ENCODE results near the gene AUTS2. TPM values are rescaled to one million over a fixed set of nuclear protein-coding genes. Genes with fewer than 3 reads are reported as not detected.

AUTS2 gene
- total and polyA plus RNA-seq, 2 experiments from 2014 or later = 32.0 to 91.0 TPM

GRCh38 chr7:69823151-69823744, 225.0 kb downstream of the AUTS2 start:
- H3K79me2 ChIP-seq (replicated peaks; ENCODE audit: insufficient read depth) = no peaks in the 10 kb centered on the region
- no peaks in the 10 kb centered on the region; the same call in 2 of the 3 replicates for H3K36me3 Mint-ChIP-seq (ENCODE audit: low read depth)
- DNase-seq (ENCODE audit: low spot score) = no peak
- peaks cover 4% of the 10 kb centered on the region; the same call in 1 of the 2 replicates for H3K9me2 ChIP-seq (ENCODE audit: insufficient read depth)
- no peaks in the 10 kb centered on the region for H3F3A ChIP-seq (replicated peaks; ENCODE audit: low read depth)
- ATAC-seq = no peak
- peaks cover 34% of the 10 kb centered on the region for H3K4me1 ChIP-seq (ENCODE audit: insufficient read depth)
- no peaks in the 10 kb centered on the region for H4K20me1 ChIP-seq (replicated peaks; ENCODE audit: insufficient read depth)
- H3K36me3 ChIP-seq (ENCODE audit: insufficient read depth) = no peaks in the 10 kb centered on the region
- H3K27ac Mint-ChIP-seq = no peak overlapping the region
- no peak overlapping the region for H3K27ac ChIP-seq (ENCODE audit: low read depth)
- no peak overlapping the region for H3K4me2 ChIP-seq
- peaks cover 3% of the 10 kb centered on the region; the same call in 1 of the 3 replicates for H3K9me3 Mint-ChIP-seq
- H3K27me3 Mint-ChIP-seq (ENCODE audit: insufficient read depth, low read depth, poor library complexity) = peaks cover 3% of the 10 kb centered on the region
- 0 out of 2 replicates have a peak overlapping the region, but pooled peaks have one; percentile 18 for H2AFZ ChIP-seq
- no peak overlapping the region for H3K4me3 Mint-ChIP-seq
- H3K4me1 Mint-ChIP-seq = peaks cover 48% of the 10 kb centered on the region
- TF ChIP-seq JUNB (IDR thresholded peaks at IDR 0.05; ENCODE audit: unreplicated experiment) (no peak), EZH2 (IDR thresholded peaks at IDR 0.05; ENCODE audit: low read depth, unreplicated experiment) (no peak), ZNF114 (CRISPR knock-in tag; IDR thresholded peaks at IDR 0.05) (no peak), ETS1 (IDR thresholded peaks at IDR 0.05) (no peak), CREB1 (CRISPR knock-in tag; IDR thresholded peaks at IDR 0.05; ENCODE audit: low read depth) (no peak), POLR2AphosphoS5 (IDR thresholded peaks at IDR 0.05; ENCODE audit: low read depth) (no peak), ZNF331 (CRISPR knock-in tag; IDR thresholded peaks at IDR 0.05; ENCODE audit: low read depth) (no peak), ZNF462 (CRISPR knock-in tag; IDR thresholded peaks at IDR 0.05) (no peak), NANOG (IDR thresholded peaks at IDR 0.05; ENCODE audit: borderline replicate concordance) (no peak), STAT1 (IDR thresholded peaks at IDR 0.05; ENCODE audit: unreplicated experiment) (no peak), CTCF (conservative IDR thresholded peaks at IDR 0.05; ENCODE audit: low read depth in 2 of 2) (no peak)
- no peaks in the 10 kb centered on the region for H3K27me3 ChIP-seq (ENCODE audit: insufficient read depth)
- no peak overlapping the region for H3K4me3 ChIP-seq

Measured in GM23338 (cell line).